Measurements from ENCODE around the gene DNER. TPM values are rescaled to one million over a fixed set of nuclear protein-coding genes. Genes with fewer than 3 reads are reported as not detected.

DNER gene
- total RNA-seq, 1 donor from 2014 or later: 1.8 TPM

Other genes with a start within 250 kb of the DNER start
- gene TRIP12, start 207.5 kb upstream of the DNER start, total RNA-seq: 170 and 326 TPM in 2 replicates
- gene FBXO36, start 207.9 kb upstream of the DNER start, total RNA-seq: 3.4 and 4.2 TPM in 2 replicates

All from bronchial epithelial cell (primary cell).